Measurements from ENCODE around the gene LCE4A. TPM values are rescaled to one million over a fixed set of nuclear protein-coding genes. Genes with fewer than 3 reads are reported as not detected.

Gene LCE4A
- total RNA-seq, 1 donor from 2014 or later, result not detected

- Mint-ChIP-seq H3K4me1 (no peaks in the 10 kb centered on the region), H3K9me3 (peaks cover 79% of the 10 kb centered on the region)
Observed at GRCh38 chr1:152718238-152718637, 10.3 kb downstream of the LCE4A start.

GRCh38 chr1:152725261-152725660 is 17.3 kb downstream of the LCE4A start:
- Mint-ChIP-seq H3K36me3 (no peaks in the 10 kb centered on the region), H3K27ac (no peak overlapping the region), H3K9me3 (peaks cover 70% of the 10 kb centered on the region), H3K4me1 (no peaks in the 10 kb centered on the region), H3K27me3 (ENCODE audit: low read depth) (no peaks in the 10 kb centered on the region), H3K4me3 (no peak overlapping the region)
- no peak for DNase-seq (ENCODE audit: low spot score in 2 of 2, unreplicated experiment in 2 of 2)
- no peak for TF ChIP-seq CTCF (IDR thresholded peaks at IDR 0.05; ENCODE audit: unreplicated experiment)

More at GRCh38 chr1:152718238-152718637, 10.3 kb downstream of the LCE4A start:
- Mint-ChIP-seq H3K27ac (no peak overlapping the region), H3K36me3 (no peaks in the 10 kb centered on the region), H3K4me3 (no peak overlapping the region), H3K27me3 (ENCODE audit: low read depth) (no peaks in the 10 kb centered on the region)
- TF ChIP-seq CTCF (IDR thresholded peaks at IDR 0.05; ENCODE audit: unreplicated experiment), result no peak
- DNase-seq (ENCODE audit: low spot score in 2 of 2, unreplicated experiment in 2 of 2), result no peak

GRCh38 chr1:152728986-152729385 is 21.0 kb downstream of the LCE4A start:
- no peak for TF ChIP-seq CTCF (IDR thresholded peaks at IDR 0.05; ENCODE audit: unreplicated experiment)
- H3K4me1 Mint-ChIP-seq, result no peaks in the 10 kb centered on the region
- peaks cover 64% of the 10 kb centered on the region for H3K9me3 Mint-ChIP-seq
- no peak overlapping the region for H3K4me3 Mint-ChIP-seq
- no peak overlapping the region for H3K27ac Mint-ChIP-seq
- no peaks in the 10 kb centered on the region for H3K27me3 Mint-ChIP-seq (ENCODE audit: low read depth)
- H3K36me3 Mint-ChIP-seq, result no peaks in the 10 kb centered on the region
- no peak for DNase-seq (ENCODE audit: low spot score in 2 of 2, unreplicated experiment in 2 of 2)

DNA sequence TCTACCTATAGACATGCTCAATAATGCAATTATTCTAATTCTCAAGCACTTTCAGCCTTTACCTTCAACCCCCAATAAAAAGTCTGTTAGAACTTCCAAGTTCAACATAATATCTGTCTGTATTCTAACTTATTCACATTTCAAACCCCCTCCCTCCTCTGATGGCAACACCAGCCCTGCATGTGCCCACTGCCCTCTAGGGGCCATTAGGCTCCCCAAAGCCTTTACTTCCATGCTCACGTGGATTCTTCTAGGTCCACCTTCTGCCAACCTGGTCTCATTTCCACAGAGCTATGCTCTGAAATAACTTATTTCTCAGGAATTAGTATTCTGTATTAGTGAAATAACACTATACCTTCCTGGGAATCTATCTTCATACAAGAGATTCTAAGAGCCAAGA is 27.7 kb downstream of the LCE4A start:
- no peak overlapping the region for H3K27ac Mint-ChIP-seq
- TF ChIP-seq CTCF (IDR thresholded peaks at IDR 0.05; ENCODE audit: unreplicated experiment), result no peak
- no peaks in the 10 kb centered on the region for H3K4me1 Mint-ChIP-seq
- no peak overlapping the region for H3K4me3 Mint-ChIP-seq
- H3K36me3 Mint-ChIP-seq, result no peaks in the 10 kb centered on the region
- no peak for DNase-seq (ENCODE audit: low spot score in 2 of 2, unreplicated experiment in 2 of 2)
- H3K9me3 Mint-ChIP-seq, result peaks cover 76% of the 10 kb centered on the region
- no peaks in the 10 kb centered on the region for H3K27me3 Mint-ChIP-seq (ENCODE audit: low read depth)

DNA sequence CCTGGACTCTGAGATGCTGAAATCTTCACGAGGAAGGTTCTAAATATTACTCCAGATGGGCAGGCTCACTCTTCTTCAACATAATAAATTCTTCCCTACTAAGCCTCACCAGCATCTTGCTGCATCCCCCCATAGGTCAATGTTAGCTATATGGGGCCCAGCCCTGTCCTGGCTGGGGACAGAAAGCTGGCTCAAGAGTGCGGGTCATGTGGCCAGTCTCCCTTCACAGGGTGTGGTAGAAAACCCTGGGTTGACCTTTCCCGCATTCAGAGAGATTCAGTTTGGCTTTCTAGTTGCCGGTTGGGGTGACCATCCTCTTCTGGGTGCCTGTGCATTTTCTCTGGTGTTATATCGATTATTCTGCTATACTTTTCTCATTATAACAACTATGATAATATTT is 30.0 kb downstream of the LCE4A start:
- Mint-ChIP-seq H3K4me1 (no peaks in the 10 kb centered on the region), H3K36me3 (no peaks in the 10 kb centered on the region), H3K27ac (no peak overlapping the region), H3K27me3 (ENCODE audit: low read depth) (no peaks in the 10 kb centered on the region), H3K9me3 (peaks cover 89% of the 10 kb centered on the region), H3K4me3 (no peak overlapping the region)
- DNase-seq (ENCODE audit: low spot score in 2 of 2, unreplicated experiment in 2 of 2), result no peak
- no peak for TF ChIP-seq CTCF (IDR thresholded peaks at IDR 0.05; ENCODE audit: unreplicated experiment)

DNA sequence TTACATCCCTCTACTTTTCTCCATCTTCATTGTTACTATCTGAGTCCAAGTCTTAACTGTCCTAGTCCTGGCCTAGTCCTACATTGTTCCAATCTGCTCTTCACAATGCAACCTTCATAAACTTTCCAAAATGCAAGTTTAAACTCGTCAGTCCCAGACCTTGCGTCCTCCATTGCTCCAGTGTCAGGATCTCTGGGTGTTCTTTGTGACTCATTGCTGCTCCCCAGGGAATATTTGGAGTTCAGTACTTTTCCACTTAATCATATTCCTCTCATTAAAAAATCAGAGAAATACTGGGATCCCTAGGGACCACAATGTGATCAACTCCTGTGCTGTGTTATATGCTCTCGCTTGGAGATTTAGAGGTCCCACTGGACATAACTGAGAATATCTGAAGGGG is 31.9 kb downstream of the LCE4A start:
- TF ChIP-seq CTCF (IDR thresholded peaks at IDR 0.05; ENCODE audit: unreplicated experiment), result no peak
- peaks cover 95% of the 10 kb centered on the region for H3K9me3 Mint-ChIP-seq
- no peak overlapping the region for H3K27ac Mint-ChIP-seq
- no peaks in the 10 kb centered on the region for H3K36me3 Mint-ChIP-seq
- H3K27me3 Mint-ChIP-seq (ENCODE audit: low read depth), result no peaks in the 10 kb centered on the region
- no peak for DNase-seq (ENCODE audit: low spot score in 2 of 2, unreplicated experiment in 2 of 2)
- no peak overlapping the region for H3K4me3 Mint-ChIP-seq
- no peaks in the 10 kb centered on the region for H3K4me1 Mint-ChIP-seq
